ENCODE data around the gene NKX6-2.

Gene NKX6-2

DNA sequence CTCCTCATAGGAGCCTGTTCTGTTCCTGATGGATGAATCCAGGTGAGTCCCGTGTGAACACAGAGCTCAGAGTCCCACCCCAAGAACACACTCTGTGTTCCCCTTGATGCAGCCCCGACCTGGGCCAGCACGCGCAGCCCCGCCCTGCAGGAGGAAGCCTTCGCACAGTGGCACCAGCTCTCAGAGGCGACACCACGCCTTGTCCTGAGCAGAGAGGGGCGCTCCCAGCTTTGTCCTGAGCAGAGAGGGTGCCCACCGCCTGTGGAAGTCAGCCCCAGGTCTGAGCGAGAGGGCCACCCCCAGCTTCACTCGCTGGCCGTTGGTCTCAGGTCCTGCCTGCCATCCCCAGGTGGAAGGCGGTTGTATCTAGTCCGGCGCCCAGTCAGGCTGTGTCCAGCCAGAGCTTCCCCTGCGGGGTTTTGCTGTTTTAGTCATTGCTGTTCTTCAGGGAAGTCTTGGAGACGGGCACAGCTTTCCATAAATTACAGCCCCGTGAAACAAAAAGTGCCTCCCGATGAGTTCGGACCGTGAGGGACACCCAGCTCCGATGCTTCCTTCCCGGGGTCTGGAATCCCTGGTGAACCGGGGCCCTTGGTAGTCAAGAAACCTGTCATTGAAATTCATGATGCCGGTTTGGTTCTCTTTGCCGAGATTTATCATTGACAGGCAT, 43.6 kb downstream of the NKX6-2 start:
- Mint-ChIP-seq H3K27me3 (no peaks in the 10 kb centered on the region), H3K27ac (no peak overlapping the region), H3K9me3 (no peaks in the 10 kb centered on the region), H3K4me1 (no peaks in the 10 kb centered on the region), H3K4me3 (no peak overlapping the region), H3K36me3 (no peaks in the 10 kb centered on the region)
- no peak for DNase-seq
- CTCF ChIA-PET = no interaction called here

DNA sequence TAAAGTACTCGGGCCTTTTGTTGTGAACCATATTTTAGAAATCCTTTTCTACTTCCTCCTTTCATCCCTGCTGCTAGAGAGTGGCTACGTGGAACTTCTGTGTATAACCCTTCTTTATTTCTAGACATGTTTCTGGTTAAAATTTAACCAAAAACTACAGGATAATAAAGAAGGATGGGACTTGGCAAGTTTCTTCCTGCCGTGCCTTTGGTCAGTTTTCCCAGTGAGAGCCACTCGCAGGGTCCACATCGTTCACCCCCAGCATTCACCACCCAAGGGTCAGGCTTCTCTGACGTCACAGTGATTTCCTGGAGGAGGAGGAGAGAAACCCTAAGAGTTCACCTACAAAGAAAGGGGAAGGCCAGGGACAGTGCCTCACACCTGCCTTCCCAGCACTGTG, 45.4 kb downstream of the NKX6-2 start:
- no peaks in the 10 kb centered on the region for H3K4me1 Mint-ChIP-seq
- CTCF ChIA-PET = no interaction called here
- no peak overlapping the region for H3K4me3 Mint-ChIP-seq
- DNase-seq = no peak
- no peaks in the 10 kb centered on the region for H3K9me3 Mint-ChIP-seq
- no peaks in the 10 kb centered on the region for H3K36me3 Mint-ChIP-seq
- no peaks in the 10 kb centered on the region for H3K27me3 Mint-ChIP-seq
- H3K27ac Mint-ChIP-seq = no peak overlapping the region

DNA sequence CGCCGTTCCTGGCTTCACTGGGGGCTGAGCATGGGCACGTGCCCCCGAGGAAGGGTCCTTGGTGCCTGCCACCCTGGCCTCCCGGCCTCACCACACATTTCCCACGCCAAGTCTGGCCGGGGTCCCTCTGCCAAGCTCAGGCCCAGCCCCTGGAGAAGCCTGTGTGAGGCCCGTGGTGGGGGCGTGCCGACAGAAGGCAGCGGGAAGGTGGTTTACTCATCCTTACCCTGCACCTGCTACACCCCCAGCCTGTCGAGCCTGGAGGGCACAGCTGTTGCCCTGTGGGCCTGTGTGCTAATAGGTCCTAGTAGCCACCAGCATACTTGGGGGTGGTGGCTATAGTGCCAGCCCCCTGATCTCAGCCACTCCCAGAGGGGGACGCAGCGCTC, 46.7 kb downstream of the NKX6-2 start:
- Mint-ChIP-seq H3K27ac (no peak overlapping the region), H3K27me3 (no peaks in the 10 kb centered on the region), H3K4me3 (no peak overlapping the region), H3K9me3 (no peaks in the 10 kb centered on the region), H3K4me1 (no peaks in the 10 kb centered on the region), H3K36me3 (no peaks in the 10 kb centered on the region)
- DNase-seq = no peak
- CTCF ChIA-PET = no interaction called here

DNA sequence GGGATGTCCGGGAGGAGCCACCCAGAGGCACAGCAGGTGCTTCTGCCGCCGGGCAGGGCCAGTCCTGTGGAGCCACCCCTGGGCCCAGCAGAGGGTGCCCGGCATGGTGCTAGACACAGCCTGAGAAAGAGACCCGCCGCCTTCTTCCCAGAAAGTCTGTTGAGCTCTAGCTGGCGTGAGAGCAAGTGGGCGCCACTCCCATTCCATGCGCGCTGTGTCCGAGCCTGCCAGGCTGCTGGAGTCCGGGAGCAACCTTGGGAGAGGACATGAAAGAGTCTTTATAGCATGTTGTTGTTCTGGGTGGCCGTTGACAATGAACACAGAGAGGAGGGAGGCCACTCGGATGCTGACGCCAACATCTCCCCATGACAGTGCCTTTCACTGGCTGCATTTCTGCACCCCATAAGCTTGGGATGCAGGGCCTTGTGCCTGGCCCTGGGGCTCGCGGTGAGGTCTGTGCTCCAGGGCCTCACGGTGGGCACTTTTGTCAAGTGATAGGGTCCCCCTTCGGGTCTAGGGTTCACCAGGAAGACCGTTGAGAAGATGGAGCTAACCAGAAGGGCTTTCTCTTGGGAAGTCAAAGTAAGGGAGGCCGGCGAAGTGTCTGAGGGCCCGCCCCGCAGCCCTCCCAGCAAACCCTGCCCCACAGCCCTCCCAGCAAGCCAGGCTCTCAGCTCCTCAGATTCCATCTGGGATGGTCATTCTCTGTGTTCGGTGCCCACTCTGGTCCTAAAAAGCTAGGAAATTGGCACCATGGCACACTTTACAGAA, 47.3 kb downstream of the NKX6-2 start:
- Mint-ChIP-seq H3K4me3 (no peak overlapping the region), H3K36me3 (no peaks in the 10 kb centered on the region), H3K4me1 (no peaks in the 10 kb centered on the region), H3K27ac (no peak overlapping the region), H3K27me3 (no peaks in the 10 kb centered on the region), H3K9me3 (no peaks in the 10 kb centered on the region)
- no peak for DNase-seq
- CTCF ChIA-PET = no interaction called here

DNA sequence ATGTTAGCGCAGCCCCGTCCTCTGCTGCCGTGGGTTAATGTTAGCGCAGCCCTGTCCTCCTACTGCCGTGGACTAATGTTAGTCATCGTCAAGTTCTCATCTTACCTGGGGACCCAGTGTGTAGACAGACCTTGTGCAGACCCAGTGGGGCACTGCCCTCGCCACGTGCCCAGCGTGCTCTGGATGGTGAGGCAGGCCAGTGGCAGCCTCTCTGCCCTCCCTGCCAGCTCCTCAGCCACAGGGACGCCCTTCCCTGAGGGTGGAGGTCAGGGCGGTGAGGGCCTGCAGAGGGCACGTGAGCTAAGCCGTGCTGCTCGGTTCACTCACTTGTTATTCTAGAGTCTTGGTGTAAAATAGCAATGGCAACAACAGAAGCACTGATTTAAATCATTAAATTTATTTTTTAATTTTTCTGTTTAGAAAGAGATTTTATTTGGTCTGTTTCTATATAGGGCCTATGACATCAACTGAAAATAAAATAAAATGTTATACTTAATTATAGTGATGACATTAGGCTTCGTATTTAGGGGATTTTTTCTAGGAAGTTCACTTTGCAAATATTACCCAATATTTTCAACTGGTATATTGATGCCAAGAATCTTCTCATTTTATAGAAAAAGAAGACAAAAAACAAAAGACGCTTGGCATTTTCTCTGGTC, 48.4 kb downstream of the NKX6-2 start:
- Mint-ChIP-seq H3K4me3 (no peak overlapping the region), H3K9me3 (no peaks in the 10 kb centered on the region), H3K27me3 (no peaks in the 10 kb centered on the region), H3K4me1 (no peaks in the 10 kb centered on the region), H3K36me3 (no peaks in the 10 kb centered on the region), H3K27ac (no peak overlapping the region)
- CTCF ChIA-PET = no interaction called here
- no peak for DNase-seq

DNA sequence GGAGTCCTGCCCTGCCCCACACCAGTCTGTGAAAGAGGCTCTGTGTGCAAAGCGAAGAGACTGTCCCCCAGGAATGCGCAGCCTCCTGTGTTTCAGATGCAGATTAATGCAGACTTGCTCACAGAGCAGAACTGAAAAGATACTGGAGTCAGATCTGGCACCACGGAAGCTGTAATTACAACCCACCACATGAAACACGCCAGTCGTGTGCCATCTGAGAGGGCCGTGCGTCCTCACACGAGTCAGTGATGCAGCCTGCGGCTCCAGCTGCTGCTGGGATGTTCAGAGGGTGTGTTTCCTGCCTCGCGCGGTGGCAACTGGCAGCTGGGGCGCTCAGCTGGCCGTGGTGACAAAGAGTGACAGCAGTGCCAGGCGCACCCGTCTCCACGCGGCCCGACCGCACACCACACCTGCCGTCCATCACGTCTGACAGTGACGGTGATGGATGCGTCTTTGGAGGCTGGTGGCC, 50.0 kb downstream of the NKX6-2 start:
- H3K9me3 Mint-ChIP-seq = no peaks in the 10 kb centered on the region
- CTCF ChIA-PET = no interaction called here
- no peak overlapping the region for H3K4me3 Mint-ChIP-seq
- no peaks in the 10 kb centered on the region for H3K27me3 Mint-ChIP-seq
- H3K36me3 Mint-ChIP-seq = no peaks in the 10 kb centered on the region
- DNase-seq = no peak
- H3K4me1 Mint-ChIP-seq = no peaks in the 10 kb centered on the region
- no peak overlapping the region for H3K27ac Mint-ChIP-seq

DNA sequence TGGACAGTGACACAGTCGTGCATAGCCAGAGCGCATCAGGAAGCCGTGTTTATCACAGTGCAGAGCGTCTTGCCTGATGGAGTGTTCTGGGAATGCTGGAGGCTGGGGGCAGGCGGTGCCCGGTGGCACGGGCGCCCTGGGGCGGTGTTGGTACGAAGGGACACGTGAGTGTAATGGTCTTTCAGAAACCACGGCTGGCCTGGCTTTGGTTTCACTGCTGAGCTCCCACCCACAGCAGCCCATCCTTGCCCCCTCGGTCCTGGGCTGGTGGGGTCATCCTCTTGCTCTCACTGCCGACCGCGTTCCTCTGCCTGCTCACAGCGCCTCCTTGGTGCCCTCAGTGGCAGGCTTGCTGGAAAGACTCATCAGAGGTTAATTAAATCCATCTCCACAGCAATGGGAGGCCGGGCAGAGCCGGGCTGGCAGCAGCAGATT, 50.6 kb downstream of the NKX6-2 start:
- CTCF ChIA-PET = no interaction called here
- no peaks in the 10 kb centered on the region for H3K9me3 Mint-ChIP-seq
- H3K4me3 Mint-ChIP-seq = no peak overlapping the region
- H3K4me1 Mint-ChIP-seq = no peaks in the 10 kb centered on the region
- H3K27ac Mint-ChIP-seq = no peak overlapping the region
- H3K27me3 Mint-ChIP-seq = no peaks in the 10 kb centered on the region
- no peaks in the 10 kb centered on the region for H3K36me3 Mint-ChIP-seq
- no peak for DNase-seq

DNA sequence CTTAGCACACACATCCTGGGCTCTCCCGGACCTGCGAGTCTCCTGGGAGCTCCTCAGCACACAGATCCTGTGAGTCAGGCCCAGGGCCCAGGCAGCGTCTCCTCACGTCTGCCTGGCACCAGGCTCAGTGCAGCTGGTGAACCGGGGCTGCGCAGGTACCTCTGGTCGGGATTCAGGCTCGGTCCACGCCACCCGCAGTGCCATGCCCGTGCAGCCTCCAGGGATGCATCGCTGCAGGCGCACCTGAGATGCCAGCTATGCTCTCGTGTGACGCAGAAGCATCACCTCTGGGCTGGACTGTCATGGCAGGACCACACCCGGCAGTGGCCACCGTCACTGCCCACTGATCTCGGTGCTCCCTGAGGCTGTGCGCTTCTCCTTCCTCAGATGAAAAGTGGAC, 52.0 kb downstream of the NKX6-2 start:
- H3K27ac Mint-ChIP-seq = no peak overlapping the region
- H3K4me1 Mint-ChIP-seq = no peaks in the 10 kb centered on the region
- H3K27me3 Mint-ChIP-seq = no peaks in the 10 kb centered on the region
- H3K36me3 Mint-ChIP-seq = no peaks in the 10 kb centered on the region
- no peaks in the 10 kb centered on the region for H3K9me3 Mint-ChIP-seq
- DNase-seq = no peak
- no peak overlapping the region for H3K4me3 Mint-ChIP-seq
- CTCF ChIA-PET = no interaction called here

All from activated naive CD4-positive, alpha-beta T cell treated with anti-CD3 and anti-CD28 coated beads, Interleukin-2, amount 10 ng/mL, durations not matched to agents 7 days and 5 days (primary cell).